Activated B cell treated with CpG ODN at 0.5 μM for 24 hours (primary cell): ENCODE data around the gene AXDND1. TPM values are rescaled to one million over a fixed set of nuclear protein-coding genes. Genes with fewer than 3 reads are reported as not detected.

Experiments used
- ATAC-seq: fragments of 200-7000 bp; cut with Tn5 transposase; one replicate; pipeline ENCODE4 v1.10.0; 2021; ENCODE audit warnings: low read depth, mild to moderate bottlenecking, moderate library complexity
- CTCF ChIA-PET: fragments of 350-600 bp; sonication (Branson Sonifier 250); formaldehyde crosslinking; loops from one replicate; lab custom pipeline; 2021; ENCODE audit warnings: antibody characterized with exemption; lab: Charles Lee
- POLR2A ChIA-PET: fragments of 350-600 bp; sonication (Branson Sonifier 250); formaldehyde crosslinking; loops from one replicate; lab custom pipeline; 2021; ENCODE audit warnings: antibody characterized with exemption; lab: Charles Lee
- DNase-seq: peaks from one replicate; pipeline ENCODE4 v3.0.0; 2022
- H3K27ac Mint-ChIP-seq: one replicate; pipeline ENCODE4 v1.8.0; 2020; ENCODE audit warnings: mixed read lengths
- H3K27me3 Mint-ChIP-seq: one replicate; pipeline ENCODE4 v1.8.0; 2021; ENCODE audit warnings: mixed read lengths
- H3K36me3 Mint-ChIP-seq: one replicate; pipeline ENCODE4 v1.8.0; 2021; ENCODE audit warnings: low read depth, mixed read lengths
- H3K4me1 Mint-ChIP-seq: one replicate; pipeline ENCODE4 v1.8.0; 2021; ENCODE audit warnings: mixed read lengths
- H3K4me3 Mint-ChIP-seq: one replicate; pipeline ENCODE4 v1.8.0; 2020; ENCODE audit warnings: mild to moderate bottlenecking, mixed read lengths
- H3K9me3 Mint-ChIP-seq: one replicate; pipeline ENCODE4 v1.8.0; 2020; ENCODE audit warnings: mixed read lengths
- intact Hi-C: fragments of 100-400 bp; cut with micrococcal nuclease; formaldehyde crosslinking; loops from one replicate; pipeline ENCODE4 v1.15.1; 2024
- total RNA-seq: library from RNA; stranded (reverse); gene quantifications from 2 replicates; pipeline ENCODE4 v1.2.3, GENCODE V29; 2022
- TF ChIP-seq, protein P1 (sequence below): fragments of 200-600 bp; IDR thresholded peaks from one replicate; pipeline ENCODE4 v1.8.0; 2022; ENCODE audit warnings: antibody characterized with exemption, mild to moderate bottlenecking

AXDND1 gene
- total RNA-seq, 1 donor from 2014 or later, result 0.75 TPM

DNA sequence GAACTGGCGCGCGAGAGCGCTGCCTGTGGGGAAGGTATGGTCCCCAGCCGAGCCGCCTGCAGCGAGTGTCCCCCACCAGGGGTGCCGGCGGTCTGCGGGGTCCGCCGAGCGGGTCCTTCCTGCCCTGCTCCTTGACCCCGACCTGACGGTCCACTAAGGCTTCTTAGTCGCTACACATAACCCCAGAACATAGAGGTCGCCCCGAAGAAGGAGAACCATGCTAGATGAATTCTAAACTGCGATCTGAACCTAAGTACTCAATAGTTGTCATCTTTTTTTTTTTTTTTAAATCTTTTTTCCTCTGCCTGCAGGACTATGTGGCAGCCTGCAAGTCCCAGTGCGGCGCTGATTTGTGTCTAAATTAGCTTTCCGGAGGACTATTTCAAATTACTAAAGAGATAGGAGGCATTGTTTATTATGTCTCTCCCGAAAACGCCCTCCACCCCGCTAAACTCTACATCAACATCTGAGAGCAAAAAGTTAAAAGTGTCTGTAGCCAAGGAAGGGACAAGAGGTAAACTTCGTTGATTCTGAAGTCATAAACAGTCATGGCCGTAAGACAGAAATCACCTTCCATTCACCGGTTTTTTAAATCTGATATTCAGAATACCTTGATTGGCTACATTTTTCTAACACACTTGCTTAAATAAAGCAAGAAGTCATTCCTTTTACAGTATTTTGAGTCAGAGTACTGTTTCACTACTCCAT is 476 bp downstream of the AXDND1 start:
- ATAC-seq, result peak; percentile 7
- POLR2A ChIA-PET, result interaction anchor here (0.5 to 3.1 kb wide), 20 partner anchors 10 to 1136 kb away, joined by 3 to 21 read pairs (median 4); partner anchors contain the start of genes ACBD6, SOAT1 and TOR3A

DNA sequence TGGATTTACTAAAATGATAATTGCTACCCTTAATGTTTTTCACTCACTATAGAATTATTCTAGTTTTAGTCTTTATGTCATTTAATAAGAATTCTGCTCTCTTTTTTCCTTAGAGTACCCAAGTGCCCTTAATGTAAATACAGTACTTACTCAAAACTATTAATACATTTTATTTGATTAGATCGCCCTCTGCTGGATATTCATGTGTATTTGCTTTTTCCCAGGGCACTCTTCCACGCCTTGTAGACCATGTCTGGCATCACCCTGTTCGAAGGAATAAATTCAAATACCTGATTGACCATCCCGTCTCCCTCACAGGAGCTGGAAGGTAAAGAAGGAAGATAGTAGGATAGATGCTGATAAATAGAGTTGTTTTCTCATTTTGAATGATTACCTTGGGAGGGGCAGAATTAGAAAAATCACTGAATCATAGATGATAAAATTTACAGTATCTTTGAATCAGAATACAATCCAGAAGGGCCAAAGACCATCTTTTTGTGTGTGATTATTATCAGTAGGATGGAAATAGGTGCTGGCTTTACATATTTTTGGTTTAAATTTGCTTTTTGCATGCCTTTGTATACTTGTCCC is 4.1 kb downstream of the AXDND1 start:
- POLR2A ChIA-PET, result interaction anchor here (0.7 to 1.0 kb wide), 2 partner anchors 286 to 291 kb away, joined by 3 read pairs; no protein-coding TSS in a partner anchor
- Mint-ChIP-seq H3K9me3 (no peaks in the 10 kb centered on the region), H3K4me1 (peaks cover 11% of the 10 kb centered on the region), H3K36me3 (peaks cover 6% of the 10 kb centered on the region), H3K27ac (no peak overlapping the region), H3K27me3 (no peaks in the 10 kb centered on the region), H3K4me3 (no peak overlapping the region)
- intact Hi-C loops, result loop anchor here (1.0 to 10.0 kb wide), 12 partner anchors 77 to 1655 kb away; partner anchors contain the start of genes CEP350, SOAT1, STX6 and XPR1
- TF ChIP-seq, protein P1, sequence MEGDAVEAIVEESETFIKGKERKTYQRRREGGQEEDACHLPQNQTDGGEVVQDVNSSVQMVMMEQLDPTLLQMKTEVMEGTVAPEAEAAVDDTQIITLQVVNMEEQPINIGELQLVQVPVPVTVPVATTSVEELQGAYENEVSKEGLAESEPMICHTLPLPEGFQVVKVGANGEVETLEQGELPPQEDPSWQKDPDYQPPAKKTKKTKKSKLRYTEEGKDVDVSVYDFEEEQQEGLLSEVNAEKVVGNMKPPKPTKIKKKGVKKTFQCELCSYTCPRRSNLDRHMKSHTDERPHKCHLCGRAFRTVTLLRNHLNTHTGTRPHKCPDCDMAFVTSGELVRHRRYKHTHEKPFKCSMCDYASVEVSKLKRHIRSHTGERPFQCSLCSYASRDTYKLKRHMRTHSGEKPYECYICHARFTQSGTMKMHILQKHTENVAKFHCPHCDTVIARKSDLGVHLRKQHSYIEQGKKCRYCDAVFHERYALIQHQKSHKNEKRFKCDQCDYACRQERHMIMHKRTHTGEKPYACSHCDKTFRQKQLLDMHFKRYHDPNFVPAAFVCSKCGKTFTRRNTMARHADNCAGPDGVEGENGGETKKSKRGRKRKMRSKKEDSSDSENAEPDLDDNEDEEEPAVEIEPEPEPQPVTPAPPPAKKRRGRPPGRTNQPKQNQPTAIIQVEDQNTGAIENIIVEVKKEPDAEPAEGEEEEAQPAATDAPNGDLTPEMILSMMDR, result peak; percentile 73
- no peak for DNase-seq
- CTCF ChIA-PET, result interaction anchor here (1.1 to 5.5 kb wide), 7 partner anchors 249 to 1070 kb away, joined by 3 to 52 read pairs (median 20); partner anchors contain the start of gene TOR3A
- ATAC-seq, result no peak

More for the DNA sequence above, 476 bp downstream of the AXDND1 start:
- DNase-seq, result no peak
- Mint-ChIP-seq H3K4me1 (peaks cover 11% of the 10 kb centered on the region), H3K4me3 (peak overlapping the region; percentile 98), H3K27me3 (no peaks in the 10 kb centered on the region), H3K36me3 (peaks cover 6% of the 10 kb centered on the region), H3K9me3 (no peaks in the 10 kb centered on the region), H3K27ac (peak overlapping the region; percentile 100)
- CTCF ChIA-PET, result interaction anchor here (0.9 to 2.8 kb wide), 4 partner anchors 245 to 1055 kb away, joined by 3 to 15 read pairs (median 4); no protein-coding TSS in a partner anchor
- intact Hi-C loops, result loop anchor here (2.0 to 10.0 kb wide), 6 partner anchors 586 to 1659 kb away; partner anchors contain the start of genes ACBD6, CEP350, STX6 and XPR1
- TF ChIP-seq, protein P1, result no peak

DNA sequence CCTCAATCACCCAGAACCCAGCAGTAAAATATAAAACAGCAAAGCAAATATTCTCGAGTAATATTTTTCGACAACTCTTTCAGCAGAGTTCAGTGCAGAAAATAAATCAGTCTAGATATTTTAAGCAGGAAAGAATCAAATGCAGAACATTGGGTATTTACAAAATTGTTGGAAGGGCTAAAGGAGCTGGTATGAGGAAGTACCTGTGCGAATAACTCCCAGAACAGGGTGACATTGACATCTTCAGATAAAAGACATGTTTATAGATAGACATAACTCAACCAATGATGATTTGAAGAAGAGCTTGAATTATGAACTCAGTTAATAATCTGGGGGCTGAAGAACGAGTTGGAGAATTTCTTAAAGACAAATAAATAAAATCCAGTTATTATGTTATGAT is 6.4 kb downstream of the AXDND1 start:
- TF ChIP-seq, protein P1, result no peak
- intact Hi-C loops, result no loop called here
- ChIA-PET POLR2A (no interaction called here), CTCF (interaction anchor here (1.0 to 5.5 kb wide), 3 partner anchors 251 to 369 kb away, joined by 5 to 30 read pairs (median 20); partner anchors contain the start of gene TOR3A)
- H3K27ac Mint-ChIP-seq, result no peak overlapping the region
- no peak for DNase-seq
- no peaks in the 10 kb centered on the region for H3K27me3 Mint-ChIP-seq
- H3K9me3 Mint-ChIP-seq, result no peaks in the 10 kb centered on the region
- H3K4me3 Mint-ChIP-seq, result no peak overlapping the region
- H3K36me3 Mint-ChIP-seq, result no peaks in the 10 kb centered on the region
- H3K4me1 Mint-ChIP-seq, result no peaks in the 10 kb centered on the region
- ATAC-seq, result no peak

DNA sequence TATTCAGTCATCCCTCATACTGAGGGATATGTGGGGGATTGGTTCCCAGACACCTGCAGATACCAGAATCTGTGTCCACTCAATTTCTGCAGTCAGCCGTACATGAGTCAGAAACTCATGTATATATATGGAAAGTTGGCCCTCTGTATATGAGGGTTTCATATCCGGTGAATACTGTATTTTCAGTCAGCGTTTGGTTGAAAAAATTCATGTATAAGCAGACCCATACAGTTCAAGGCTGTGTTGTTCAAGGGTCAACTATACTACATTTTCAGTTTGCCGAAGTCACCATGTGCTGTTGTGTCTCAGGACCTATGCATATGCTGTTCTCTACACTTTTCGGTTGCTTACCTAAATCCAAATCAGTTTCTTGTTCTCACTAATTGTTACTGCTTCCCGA is 10.5 kb downstream of the AXDND1 start:
- H3K27ac Mint-ChIP-seq, result no peak overlapping the region
- CTCF ChIA-PET, result interaction anchor here (0.7 to 1.0 kb wide), 2 partner anchors 296 to 303 kb away, joined by 3 read pairs; no protein-coding TSS in a partner anchor

More for the DNA sequence above, 10.5 kb downstream of the AXDND1 start:
- intact Hi-C loops, result no loop called here
- DNase-seq (no peak), ATAC-seq (no peak)
- Mint-ChIP-seq H3K4me1 (no peaks in the 10 kb centered on the region), H3K27me3 (peaks cover 2% of the 10 kb centered on the region), H3K4me3 (no peak overlapping the region), H3K36me3 (no peaks in the 10 kb centered on the region), H3K9me3 (no peaks in the 10 kb centered on the region)
- TF ChIP-seq, protein P1, result no peak
- POLR2A ChIA-PET, result no interaction called here
